Measurements from ENCODE around the gene BLOC1S6. TPM values are rescaled to one million over a fixed set of nuclear protein-coding genes. Genes with fewer than 3 reads are reported as not detected.
A peak's percentile ranks its signal among the peaks of the same experiment; 100 is the strongest.

The BLOC1S6 gene
- total and polyA plus RNA-seq, 2 of the 13 experiments (the other 11 are each of a cell fraction or from before 2014, with no cell fraction given): 11.8 to 44.3 TPM

GRCh38 chr15:45587095-45587862, at the start of gene BLOC1S6 (continued):
- 0 out of 2 replicates have a peak, but pooled peaks have one; percentile 30 for TF ChIP-seq ZNF451 (CRISPR knock-in tag; IDR thresholded peaks at IDR 0.05)
- TF ChIP-seq TP53 (CRISPR knock-in tag; conservative IDR thresholded peaks at IDR 0.05): no peak
- TF ChIP-seq MED13 (CRISPR knock-in tag; IDR thresholded peaks at IDR 0.05): no peak
- TF ChIP-seq ZFP91 (CRISPR knock-in tag; IDR thresholded peaks at IDR 0.05; ENCODE audit: borderline replicate concordance): peak; percentile 94
- TF ChIP-seq RORA (CRISPR knock-in tag; IDR thresholded peaks at IDR 0.05): no peak
- peak; percentile 94 for TF ChIP-seq RNF2 (conservative IDR thresholded peaks at IDR 0.05; ENCODE audit: low read depth)
- TF ChIP-seq TARDBP (CRISPR knock-in tag; IDR thresholded peaks at IDR 0.05): peak; percentile 96
- 0 out of 2 replicates have a peak, but pooled peaks have one; percentile 23 for TF ChIP-seq FOXO1 (CRISPR knock-in tag; IDR thresholded peaks at IDR 0.05)
- TF ChIP-seq ZNF460 (CRISPR knock-in tag; IDR thresholded peaks at IDR 0.05; ENCODE audit: borderline replicate concordance): peak; percentile 17; the same call in 1 of the 2 replicates
- peak; percentile 97 for TF ChIP-seq MYC (CRISPR knock-in tag; IDR thresholded peaks at IDR 0.05; ENCODE audit: borderline replicate concordance)
- TF ChIP-seq REL (CRISPR knock-in tag; conservative IDR thresholded peaks at IDR 0.05): peak; percentile 66; the same call in 1 of the 2 replicates
- TF ChIP-seq LRRFIP1 (CRISPR knock-in tag; conservative IDR thresholded peaks at IDR 0.05): no peak
- peak; percentile 97 for TF ChIP-seq MTF2 (CRISPR knock-in tag; IDR thresholded peaks at IDR 0.05; ENCODE audit: borderline replicate concordance)
- TF ChIP-seq REXO4 (CRISPR knock-in tag; IDR thresholded peaks at IDR 0.05; ENCODE audit: borderline replicate concordance): no peak
- TF ChIP-seq EZH2 (conservative IDR thresholded peaks at IDR 0.05; ENCODE audit: low read depth, low read length): no peak
- peak; percentile 32; the same call in 1 of the 2 replicates for TF ChIP-seq LBX2 (CRISPR knock-in tag; IDR thresholded peaks at IDR 0.05; ENCODE audit: borderline replicate concordance)
- peak; percentile 69; the same call in 1 of the 2 replicates for TF ChIP-seq MEIS2 (CRISPR knock-in tag; IDR thresholded peaks at IDR 0.05)
- TF ChIP-seq SATB2 (CRISPR knock-in tag; IDR thresholded peaks at IDR 0.05): no peak
- TF ChIP-seq ZNF761 (CRISPR knock-in tag; conservative IDR thresholded peaks at IDR 0.05): peak; percentile 86; the same call in 1 of the 2 replicates
- TF ChIP-seq NCOA1 (CRISPR knock-in tag; IDR thresholded peaks at IDR 0.05): peak; percentile 92; the same call in 1 of the 2 replicates
- no peak for TF ChIP-seq ZBTB14 (CRISPR knock-in tag; IDR thresholded peaks at IDR 0.05)
- peak; percentile 95 for TF ChIP-seq HINFP (CRISPR knock-in tag; IDR thresholded peaks at IDR 0.05; ENCODE audit: low read depth)

All from HepG2 (cell line).